GM23338 (cell line): ENCODE results near the gene CYB5B. TPM values are rescaled to one million over a fixed set of nuclear protein-coding genes. Genes with fewer than 3 reads are reported as not detected.

ENCODE experiments used
- ATAC-seq: fragments of 200-7000 bp; cut with Tn5 transposase; 3 replicates; pipeline ENCODE4 v1.9.1; 2020
- DNase-seq: peaks from one replicate; pipeline ENCODE4 v3.0.0-alpha.2; 2015; ENCODE audit warnings: low spot score
- H2AFZ ChIP-seq: fragments of 200-600 bp; sonication (generic); 2 replicates; pipeline ENCODE4 v1.8.0; 2016; ENCODE audit warnings: antibody characterized with exemption, mild to moderate bottlenecking, moderate library complexity
- H3F3A ChIP-seq: fragments of 200-600 bp; sonication (generic); replicated peaks from 2 replicates; pipeline ENCODE4 v1.8.0; 2017; ENCODE audit warnings: antibody characterized with exemption, mixed run types, low read depth
- H3K27ac ChIP-seq: fragments of 200-600 bp; sonication (generic); 2 replicates; pipeline ENCODE4 v1.6.1; 2016; ENCODE audit warnings: low read depth
- H3K27me3 ChIP-seq: fragments of 200-600 bp; sonication (generic); 2 replicates; pipeline ENCODE4 v1.8.0; 2016; ENCODE audit warnings: mild to moderate bottlenecking, mixed run types, moderate library complexity; ENCODE audit not compliant: insufficient read depth
- H3K36me3 ChIP-seq: fragments of 200-600 bp; sonication (generic); 2 replicates; pipeline ENCODE4 v1.8.0; 2016; ENCODE audit warnings: mild to moderate bottlenecking; ENCODE audit not compliant: insufficient read depth
- H3K4me1 ChIP-seq: fragments of 200-600 bp; sonication (generic); 2 replicates; pipeline ENCODE4 v1.8.0; 2016; ENCODE audit warnings: mild to moderate bottlenecking, moderate library complexity; ENCODE audit not compliant: insufficient read depth
- H3K4me2 ChIP-seq: fragments of 200-600 bp; sonication (generic); 2 replicates; pipeline ENCODE4 v1.7.1; 2017; ENCODE audit warnings: mixed run types
- H3K4me3 ChIP-seq: fragments of 200-600 bp; sonication (generic); 2 replicates; pipeline ENCODE4 v1.6.1; 2016; ENCODE audit warnings: mixed run types
- H3K79me2 ChIP-seq: fragments of 200-600 bp; sonication (generic); replicated peaks from 2 replicates; pipeline ENCODE4 v1.8.0; 2017; ENCODE audit warnings: mild to moderate bottlenecking; ENCODE audit not compliant: insufficient read depth
- H3K9me2 ChIP-seq: fragments of 200-600 bp; sonication (generic); 2 replicates; pipeline ENCODE4 v1.8.0; 2017; ENCODE audit not compliant: insufficient read depth
- H4K20me1 ChIP-seq: fragments of 200-600 bp; sonication (generic); replicated peaks from 2 replicates; pipeline ENCODE4 v1.8.0; 2017; ENCODE audit warnings: mild to moderate bottlenecking; ENCODE audit not compliant: insufficient read depth
- H3K27ac Mint-ChIP-seq: 2 replicates; pipeline ENCODE4 v1.8.0; 2020; ENCODE audit warnings: inconsistent platforms, mild to moderate bottlenecking, moderate library complexity, mixed read lengths
- H3K27me3 Mint-ChIP-seq: 3 replicates; pipeline ENCODE4 v1.8.0; 2022; ENCODE audit warnings: low read depth, mild to moderate bottlenecking, moderate library complexity, mixed read lengths, inconsistent platforms; ENCODE audit not compliant: insufficient read depth, poor library complexity
- H3K36me3 Mint-ChIP-seq: 3 replicates; pipeline ENCODE4 v1.8.0; 2021; ENCODE audit warnings: low read depth, mild to moderate bottlenecking, inconsistent platforms, moderate library complexity, mixed read lengths
- H3K4me1 Mint-ChIP-seq: 3 replicates; pipeline ENCODE4 v1.8.0; 2020; ENCODE audit warnings: mild to moderate bottlenecking, inconsistent platforms, mixed read lengths
- H3K4me3 Mint-ChIP-seq: 3 replicates; pipeline ENCODE4 v1.8.0; 2021; ENCODE audit warnings: moderate library complexity, mild to moderate bottlenecking, inconsistent platforms, mixed read lengths
- H3K9me3 Mint-ChIP-seq: 3 replicates; pipeline ENCODE4 v1.8.0; 2020; ENCODE audit warnings: moderate library complexity, mild to moderate bottlenecking, inconsistent platforms, mixed read lengths
- CREB1 ChIP-seq: fragments of 250-450 bp; sonication (Bioruptor Pico); IDR thresholded peaks from 2 replicates; pipeline ENCODE4 v1.5.0; 2020; ENCODE audit warnings: low read depth, mild to moderate bottlenecking, moderate library complexity
- ETS1 ChIP-seq: IDR thresholded peaks from 2 replicates; pipeline ENCODE4 v1.6.1; 2016; ENCODE audit warnings: antibody characterized with exemption
- NANOG ChIP-seq: IDR thresholded peaks from 2 replicates; pipeline ENCODE4 v1.6.1; 2016; ENCODE audit warnings: antibody characterized with exemption, borderline replicate concordance
- POLR2AphosphoS5 ChIP-seq: IDR thresholded peaks from 2 replicates; pipeline ENCODE4 v1.6.1; 2016; ENCODE audit warnings: antibody characterized with exemption, low read depth
- REST ChIP-seq: IDR thresholded peaks from one replicate; pipeline ENCODE4 v1.6.1; 2018; ENCODE audit warnings: antibody characterized with exemption; ENCODE audit not compliant: unreplicated experiment
- STAT1 ChIP-seq: IDR thresholded peaks from one replicate; pipeline ENCODE4 v1.6.1; 2016; ENCODE audit warnings: antibody characterized with exemption; ENCODE audit not compliant: unreplicated experiment
- ZNF114 ChIP-seq: fragments of 250-450 bp; sonication (Bioruptor Pico); IDR thresholded peaks from 2 replicates; pipeline ENCODE4 v1.5.0; 2020; ENCODE audit warnings: mild to moderate bottlenecking, moderate library complexity
- ZNF331 ChIP-seq: fragments of 250-450 bp; sonication (Bioruptor Pico); IDR thresholded peaks from 2 replicates; pipeline ENCODE4 v1.5.0; 2020; ENCODE audit warnings: low read depth, mild to moderate bottlenecking, moderate library complexity
- polyA plus RNA-seq: library from polyadenylated mRNA; unstranded; fragments of >200 nt; fragmentation: Nextera tagmentation; extraction: Ambion mirVana; gene quantifications from 2 replicates; pipeline ENCODE4 v1.2.1, GENCODE V29; 2016
- total RNA-seq: library from RNA; depleted of rRNA; stranded (reverse); fragments of >200 nt; shearing (Covaris generic); gene quantifications from 2 replicates; pipeline ENCODE4 v1.2.3, GENCODE V29; 2014
- TF ChIP-seq, protein P1 (sequence below), 2 experiments: fragments of 200-600 bp in 1 of 2; sonication (generic) in 1 of 2; conservative IDR thresholded peaks; 2 replicates each; pipeline versions ENCODE4 v1.5.1 to v1.6.1; 2016 to 2017; ENCODE audit warnings: antibody characterized with exemption in 2 of 2, low read depth in 2 of 2, mild to moderate bottlenecking in 2 of 2, moderate library complexity in 1 of 2
- TF ChIP-seq, protein P2 (sequence below): fragments of 250-450 bp; sonication (Bioruptor Pico); IDR thresholded peaks from 2 replicates; pipeline ENCODE4 v1.5.0; 2020; ENCODE audit warnings: mild to moderate bottlenecking, moderate library complexity

CYB5B gene
- total and polyA plus RNA-seq, 2 experiments from 2014 or later: 72.0 to 110 TPM

DNA sequence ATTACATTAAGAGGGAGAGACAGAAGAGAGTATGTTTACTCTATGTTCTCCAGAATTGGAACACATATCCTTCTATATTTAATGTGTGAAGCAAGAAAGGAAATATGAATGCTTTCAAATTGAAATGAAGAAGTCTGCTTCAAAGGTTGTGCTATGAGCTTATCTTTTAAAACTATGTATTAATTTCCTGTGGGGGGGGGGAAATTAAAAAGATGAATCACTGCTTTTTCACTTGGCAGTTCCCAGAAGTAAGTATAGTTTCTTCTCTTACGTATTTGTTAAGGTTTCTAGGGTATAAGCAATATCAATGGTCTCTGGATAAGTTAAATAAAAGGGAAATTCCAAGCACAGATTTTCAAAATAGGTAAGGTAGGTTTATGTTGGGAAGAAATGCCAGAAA lies 45.7 kb upstream of the CYB5B start:
- no peak overlapping the region for H2AFZ ChIP-seq

More for the DNA sequence above, 45.7 kb upstream of the CYB5B start:
- H3K9me3 Mint-ChIP-seq: no peaks in the 10 kb centered on the region
- no peak overlapping the region for H3K27ac ChIP-seq
- H3K4me1 ChIP-seq: no peaks in the 10 kb centered on the region
- no peak overlapping the region for H3K4me2 ChIP-seq
- ATAC-seq: no peak
- peaks cover 10% of the 10 kb centered on the region for H4K20me1 ChIP-seq
- peaks cover 2% of the 10 kb centered on the region for H3K27me3 Mint-ChIP-seq
- TF ChIP-seq, protein P1, sequence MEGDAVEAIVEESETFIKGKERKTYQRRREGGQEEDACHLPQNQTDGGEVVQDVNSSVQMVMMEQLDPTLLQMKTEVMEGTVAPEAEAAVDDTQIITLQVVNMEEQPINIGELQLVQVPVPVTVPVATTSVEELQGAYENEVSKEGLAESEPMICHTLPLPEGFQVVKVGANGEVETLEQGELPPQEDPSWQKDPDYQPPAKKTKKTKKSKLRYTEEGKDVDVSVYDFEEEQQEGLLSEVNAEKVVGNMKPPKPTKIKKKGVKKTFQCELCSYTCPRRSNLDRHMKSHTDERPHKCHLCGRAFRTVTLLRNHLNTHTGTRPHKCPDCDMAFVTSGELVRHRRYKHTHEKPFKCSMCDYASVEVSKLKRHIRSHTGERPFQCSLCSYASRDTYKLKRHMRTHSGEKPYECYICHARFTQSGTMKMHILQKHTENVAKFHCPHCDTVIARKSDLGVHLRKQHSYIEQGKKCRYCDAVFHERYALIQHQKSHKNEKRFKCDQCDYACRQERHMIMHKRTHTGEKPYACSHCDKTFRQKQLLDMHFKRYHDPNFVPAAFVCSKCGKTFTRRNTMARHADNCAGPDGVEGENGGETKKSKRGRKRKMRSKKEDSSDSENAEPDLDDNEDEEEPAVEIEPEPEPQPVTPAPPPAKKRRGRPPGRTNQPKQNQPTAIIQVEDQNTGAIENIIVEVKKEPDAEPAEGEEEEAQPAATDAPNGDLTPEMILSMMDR (conservative IDR thresholded peaks at IDR 0.05; ENCODE audit: low read depth in 2 of 2): no peak
- TF ChIP-seq POLR2AphosphoS5: no peak
- TF ChIP-seq, protein P2, sequence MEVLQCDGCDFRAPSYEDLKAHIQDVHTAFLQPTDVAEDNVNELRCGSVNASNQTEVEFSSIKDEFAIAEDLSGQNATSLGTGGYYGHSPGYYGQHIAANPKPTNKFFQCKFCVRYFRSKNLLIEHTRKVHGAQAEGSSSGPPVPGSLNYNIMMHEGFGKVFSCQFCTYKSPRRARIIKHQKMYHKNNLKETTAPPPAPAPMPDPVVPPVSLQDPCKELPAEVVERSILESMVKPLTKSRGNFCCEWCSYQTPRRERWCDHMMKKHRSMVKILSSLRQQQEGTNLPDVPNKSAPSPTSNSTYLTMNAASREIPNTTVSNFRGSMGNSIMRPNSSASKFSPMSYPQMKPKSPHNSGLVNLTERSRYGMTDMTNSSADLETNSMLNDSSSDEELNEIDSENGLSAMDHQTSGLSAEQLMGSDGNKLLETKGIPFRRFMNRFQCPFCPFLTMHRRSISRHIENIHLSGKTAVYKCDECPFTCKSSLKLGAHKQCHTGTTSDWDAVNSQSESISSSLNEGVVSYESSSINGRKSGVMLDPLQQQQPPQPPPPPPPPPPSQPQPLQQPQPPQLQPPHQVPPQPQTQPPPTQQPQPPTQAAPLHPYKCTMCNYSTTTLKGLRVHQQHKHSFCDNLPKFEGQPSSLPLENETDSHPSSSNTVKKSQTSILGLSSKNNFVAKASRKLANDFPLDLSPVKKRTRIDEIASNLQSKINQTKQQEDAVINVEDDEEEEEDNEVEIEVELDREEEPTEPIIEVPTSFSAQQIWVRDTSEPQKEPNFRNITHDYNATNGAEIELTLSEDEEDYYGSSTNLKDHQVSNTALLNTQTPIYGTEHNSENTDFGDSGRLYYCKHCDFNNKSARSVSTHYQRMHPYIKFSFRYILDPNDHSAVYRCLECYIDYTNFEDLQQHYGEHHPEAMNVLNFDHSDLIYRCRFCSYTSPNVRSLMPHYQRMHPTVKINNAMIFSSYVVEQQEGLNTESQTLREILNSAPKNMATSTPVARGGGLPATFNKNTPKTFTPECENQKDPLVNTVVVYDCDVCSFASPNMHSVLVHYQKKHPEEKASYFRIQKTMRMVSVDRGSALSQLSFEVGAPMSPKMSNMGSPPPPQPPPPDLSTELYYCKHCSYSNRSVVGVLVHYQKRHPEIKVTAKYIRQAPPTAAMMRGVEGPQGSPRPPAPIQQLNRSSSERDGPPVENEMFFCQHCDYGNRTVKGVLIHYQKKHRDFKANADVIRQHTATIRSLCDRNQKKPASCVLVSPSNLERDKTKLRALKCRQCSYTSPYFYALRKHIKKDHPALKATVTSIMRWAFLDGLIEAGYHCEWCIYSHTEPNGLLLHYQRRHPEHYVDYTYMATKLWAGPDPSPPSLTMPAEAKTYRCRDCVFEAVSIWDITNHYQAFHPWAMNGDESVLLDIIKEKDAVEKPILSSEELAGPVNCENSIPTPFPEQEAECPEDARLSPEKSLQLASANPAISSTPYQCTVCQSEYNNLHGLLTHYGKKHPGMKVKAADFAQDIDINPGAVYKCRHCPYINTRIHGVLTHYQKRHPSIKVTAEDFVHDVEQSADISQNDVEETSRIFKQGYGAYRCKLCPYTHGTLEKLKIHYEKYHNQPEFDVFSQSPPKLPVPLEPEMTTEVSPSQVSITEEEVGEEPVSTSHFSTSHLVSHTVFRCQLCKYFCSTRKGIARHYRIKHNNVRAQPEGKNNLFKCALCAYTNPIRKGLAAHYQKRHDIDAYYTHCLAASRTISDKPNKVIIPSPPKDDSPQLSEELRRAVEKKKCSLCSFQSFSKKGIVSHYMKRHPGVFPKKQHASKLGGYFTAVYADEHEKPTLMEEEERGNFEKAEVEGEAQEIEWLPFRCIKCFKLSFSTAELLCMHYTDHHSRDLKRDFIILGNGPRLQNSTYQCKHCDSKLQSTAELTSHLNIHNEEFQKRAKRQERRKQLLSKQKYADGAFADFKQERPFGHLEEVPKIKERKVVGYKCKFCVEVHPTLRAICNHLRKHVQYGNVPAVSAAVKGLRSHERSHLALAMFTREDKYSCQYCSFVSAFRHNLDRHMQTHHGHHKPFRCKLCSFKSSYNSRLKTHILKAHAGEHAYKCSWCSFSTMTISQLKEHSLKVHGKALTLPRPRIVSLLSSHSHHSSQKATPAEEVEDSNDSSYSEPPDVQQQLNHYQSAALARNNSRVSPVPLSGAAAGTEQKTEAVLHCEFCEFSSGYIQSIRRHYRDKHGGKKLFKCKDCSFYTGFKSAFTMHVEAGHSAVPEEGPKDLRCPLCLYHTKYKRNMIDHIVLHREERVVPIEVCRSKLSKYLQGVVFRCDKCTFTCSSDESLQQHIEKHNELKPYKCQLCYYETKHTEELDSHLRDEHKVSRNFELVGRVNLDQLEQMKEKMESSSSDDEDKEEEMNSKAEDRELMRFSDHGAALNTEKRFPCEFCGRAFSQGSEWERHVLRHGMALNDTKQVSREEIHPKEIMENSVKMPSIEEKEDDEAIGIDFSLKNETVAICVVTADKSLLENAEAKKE (CRISPR knock-in tag): no peak
- TF ChIP-seq STAT1: no peak
- TF ChIP-seq ETS1: no peak
- no peak for TF ChIP-seq CREB1
- no peak for TF ChIP-seq ZNF114 (CRISPR knock-in tag)
- no peak for TF ChIP-seq REST
- TF ChIP-seq NANOG: no peak
- TF ChIP-seq ZNF331 (CRISPR knock-in tag): no peak
- no peak for DNase-seq
- peaks cover 2% of the 10 kb centered on the region; the same call in 1 of the 2 replicates for H3F3A ChIP-seq
- peaks cover 55% of the 10 kb centered on the region for H3K36me3 Mint-ChIP-seq
- H3K27me3 ChIP-seq: no peaks in the 10 kb centered on the region
- peaks cover 29% of the 10 kb centered on the region for H3K79me2 ChIP-seq
- peaks cover 44% of the 10 kb centered on the region for H3K36me3 ChIP-seq
- H3K4me3 Mint-ChIP-seq: no peak overlapping the region
- H3K27ac Mint-ChIP-seq: no peak overlapping the region
- no peak overlapping the region for H3K4me3 ChIP-seq
- H3K9me2 ChIP-seq: no peaks in the 10 kb centered on the region
- no peaks in the 10 kb centered on the region for H3K4me1 Mint-ChIP-seq
